Measurements from ENCODE around the gene TRAF4. TPM values are rescaled to one million over a fixed set of nuclear protein-coding genes. Genes with fewer than 3 reads are reported as not detected.
A peak's percentile ranks its signal among the peaks of the same experiment; 100 is the strongest.
"Not testable (repeated sequence)": the region's sequence is repeated elsewhere in the genome, so short reads cannot be mapped to it uniquely, and the experiment has no call there.

Gene TRAF4
- total RNA-seq, 2 donors from 2014 or later, result 116 to 136 TPM

DNA sequence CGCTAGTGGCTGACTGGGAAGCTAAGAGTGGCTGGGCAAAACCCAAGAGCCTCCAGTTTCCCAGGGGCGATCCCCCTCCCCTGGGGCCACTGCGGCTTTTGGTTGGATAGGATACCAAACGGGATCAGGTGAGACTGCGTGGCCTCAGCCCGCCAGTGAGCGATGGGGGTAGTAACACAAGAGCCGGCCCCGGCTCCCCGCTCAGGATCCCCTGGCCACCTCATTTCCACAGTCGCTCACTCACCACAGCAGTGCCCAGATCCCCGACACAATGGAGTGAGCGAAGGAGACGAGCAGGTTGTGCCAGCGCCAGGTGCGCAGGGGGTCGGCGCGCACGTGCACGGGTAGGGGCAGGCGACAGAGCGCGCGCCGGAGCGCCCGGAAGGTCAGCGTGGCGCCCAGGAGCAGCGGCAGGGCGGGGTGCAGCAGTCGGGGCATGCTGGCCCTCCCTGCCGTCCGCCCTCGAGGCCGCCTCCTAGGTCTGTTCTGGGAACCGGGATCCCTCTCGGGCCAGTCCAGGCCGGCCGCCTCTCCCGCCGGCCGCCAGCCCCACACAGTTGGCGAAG lies 18.1 kb upstream of the TRAF4 start:
- intact Hi-C loops (cut with DNase I, micrococcal nuclease), result no loop called here
- peak; percentile 70 to 76 for DNase-seq
- peak; percentile 28 for ATAC-seq

DNA sequence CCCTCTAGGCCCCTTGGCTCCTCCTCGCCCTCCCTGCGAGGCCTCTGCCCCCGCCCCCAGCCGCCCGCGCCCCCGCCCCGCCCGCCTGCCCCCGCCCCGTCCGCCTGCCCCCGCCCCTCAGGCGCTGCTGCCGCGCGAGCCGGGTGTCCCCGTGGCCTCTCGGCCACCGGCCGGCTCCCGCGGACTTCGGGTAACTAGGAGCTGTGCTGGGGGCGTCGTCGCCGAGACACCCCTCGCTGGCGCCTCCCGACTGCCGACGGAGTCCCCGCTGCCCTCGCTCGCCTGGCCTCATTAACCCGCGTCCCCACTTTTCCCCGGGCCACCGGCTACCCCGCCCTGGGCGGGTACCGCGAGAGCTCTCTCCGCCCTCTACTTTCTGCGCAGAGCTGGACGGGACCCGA lies 17.6 kb upstream of the TRAF4 start, which contains the start of gene TLCD1:
Gene TLCD1 (minus strand): TSS at position 8 of the 401 bp plus-strand sequence. CDS start 136 bp downstream, outside the sequence.
- intact Hi-C loops (cut with DNase I, micrococcal nuclease), result no loop called here
- peak; percentile 81 to 86 for DNase-seq
- ATAC-seq, result peak; percentile 29

DNA sequence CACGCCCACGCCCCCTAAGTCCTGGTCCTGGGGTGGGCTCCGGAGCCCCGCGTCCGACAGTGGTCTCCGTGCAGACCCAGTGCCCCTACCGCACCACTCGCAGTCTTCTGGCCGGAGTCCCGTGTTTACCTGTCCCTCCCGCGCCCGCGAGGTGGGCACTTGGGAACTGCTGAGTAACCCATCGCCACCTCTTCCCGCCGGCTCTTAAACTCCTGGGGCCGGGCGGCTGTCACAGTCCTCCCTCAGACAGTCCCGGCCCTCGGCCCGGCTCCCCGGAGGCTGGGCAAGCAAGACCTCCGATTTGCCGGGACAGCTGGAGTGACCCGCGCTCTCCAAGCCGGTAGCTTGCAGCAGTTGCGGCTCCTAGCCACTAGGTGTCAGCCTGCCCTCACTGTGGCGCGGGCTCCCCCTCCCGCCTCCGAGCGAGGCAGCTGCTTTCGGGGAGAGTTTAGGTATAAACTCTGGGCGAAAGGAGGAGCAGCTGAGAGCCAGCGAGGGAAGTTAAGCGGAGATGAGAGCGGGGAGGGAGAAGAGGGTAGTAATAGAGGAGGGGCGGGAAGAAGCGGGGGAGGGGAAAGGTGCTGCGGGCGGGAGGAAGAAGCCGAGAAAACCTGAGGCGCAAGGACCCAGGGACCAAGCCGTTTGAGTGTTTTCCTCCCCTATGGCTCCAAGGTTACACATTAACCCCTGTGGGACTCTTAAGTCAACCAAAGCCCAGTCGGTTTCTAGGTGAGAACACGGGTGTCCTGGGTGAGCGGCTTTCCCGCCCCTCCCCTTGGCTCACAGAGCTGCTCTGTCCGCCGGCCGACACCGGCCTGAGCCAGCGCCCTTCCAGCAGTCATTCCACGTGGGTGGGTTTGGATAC lies 17.0 kb upstream of the TRAF4 start:
- intact Hi-C loops (cut with DNase I, micrococcal nuclease), result no loop called here
- DNase-seq, result peak; percentile 92 to 95
- peak; percentile 48 for ATAC-seq

DNA sequence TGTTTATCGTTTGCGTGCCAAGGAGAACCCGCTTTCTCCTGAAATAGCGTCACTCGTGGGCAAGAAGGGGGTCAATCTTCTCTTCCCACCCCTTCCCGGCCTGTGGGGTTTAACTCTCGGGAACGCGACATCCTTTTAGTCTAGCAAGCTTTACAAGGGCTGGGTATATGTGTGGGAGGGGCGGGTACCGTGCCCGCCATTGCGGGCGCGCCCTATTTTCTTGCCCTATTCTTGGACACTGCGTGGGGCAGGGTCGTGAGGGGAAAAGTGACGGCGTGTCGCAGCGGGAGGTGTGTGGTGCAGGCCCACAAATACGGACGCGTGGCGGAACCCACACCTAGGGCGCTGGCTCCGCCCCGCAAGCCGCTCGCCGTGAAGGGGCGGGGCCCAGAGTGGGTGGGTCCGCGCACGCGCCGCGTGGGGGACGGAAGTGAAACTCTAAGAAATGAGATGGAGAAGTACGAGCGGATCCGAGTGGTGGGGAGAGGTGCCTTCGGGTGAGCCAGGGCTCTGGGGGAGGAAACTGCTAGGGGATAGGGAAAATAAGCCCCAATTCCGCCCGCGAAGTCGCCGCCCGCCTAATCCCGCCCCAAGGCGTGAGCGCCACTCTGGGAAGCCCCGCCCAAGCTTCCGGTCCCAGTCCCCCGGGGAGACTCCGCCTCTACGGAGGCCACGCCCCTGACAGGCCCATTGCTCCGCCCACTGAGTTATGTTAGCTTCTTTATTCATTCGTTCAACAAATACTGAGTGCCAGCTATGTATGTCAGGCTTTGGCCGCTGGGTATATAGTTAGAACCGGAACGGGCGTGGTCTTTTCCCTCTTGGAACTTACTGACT lies 15.2 kb upstream of the TRAF4 start, which contains the start of gene NEK8:
Gene NEK8 (plus strand): TSS at position 425 of the 837 bp plus-strand sequence. CDS start 26 bp downstream, at position 451.
- DNase-seq, result peak; percentile 96 to 99
- ATAC-seq, result peak; percentile 63
- intact Hi-C loops (cut with DNase I, micrococcal nuclease), result no loop called here

DNA sequence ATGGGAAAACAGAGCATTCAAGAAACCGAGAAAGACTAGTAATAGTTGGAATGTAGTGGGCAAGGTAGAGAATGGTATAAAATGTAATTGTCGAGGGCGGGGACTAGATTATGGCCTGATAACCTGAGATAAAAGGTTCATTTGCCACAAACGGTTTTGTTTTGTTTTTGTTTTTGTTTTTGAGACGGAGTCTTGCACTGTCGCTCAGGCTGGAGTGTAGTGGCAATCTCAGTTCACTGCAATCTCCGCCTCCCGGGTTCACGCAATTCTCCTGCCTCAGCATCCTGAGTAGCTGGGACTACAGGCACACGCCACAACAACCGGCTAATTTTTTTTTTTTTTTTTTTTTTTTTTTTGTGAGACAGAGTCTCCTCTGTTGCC lies 13.9 kb upstream of the TRAF4 start:
- ATAC-seq (no peak), DNase-seq (no peak)
- intact Hi-C loops (cut with DNase I, micrococcal nuclease), result no loop called here

DNA sequence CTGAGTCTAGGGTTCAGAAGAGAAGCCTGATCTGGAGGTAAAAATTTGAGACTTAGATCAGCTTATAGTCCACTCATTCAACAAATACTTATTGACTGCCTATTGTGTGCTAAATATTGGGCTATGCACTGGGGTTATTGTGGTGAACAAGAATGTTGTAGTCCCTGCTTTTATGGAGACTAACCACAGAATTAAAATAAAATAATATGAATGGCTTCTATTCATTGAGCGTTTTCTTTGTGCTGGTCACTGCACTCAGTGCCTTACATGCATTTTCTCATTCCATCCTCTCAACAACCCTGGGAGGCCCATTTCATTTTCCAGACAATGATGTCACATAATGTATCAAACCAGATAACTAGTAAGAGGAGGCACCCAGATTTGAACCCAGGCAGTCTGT lies 10.5 kb upstream of the TRAF4 start:
- no peak for ATAC-seq

DNA sequence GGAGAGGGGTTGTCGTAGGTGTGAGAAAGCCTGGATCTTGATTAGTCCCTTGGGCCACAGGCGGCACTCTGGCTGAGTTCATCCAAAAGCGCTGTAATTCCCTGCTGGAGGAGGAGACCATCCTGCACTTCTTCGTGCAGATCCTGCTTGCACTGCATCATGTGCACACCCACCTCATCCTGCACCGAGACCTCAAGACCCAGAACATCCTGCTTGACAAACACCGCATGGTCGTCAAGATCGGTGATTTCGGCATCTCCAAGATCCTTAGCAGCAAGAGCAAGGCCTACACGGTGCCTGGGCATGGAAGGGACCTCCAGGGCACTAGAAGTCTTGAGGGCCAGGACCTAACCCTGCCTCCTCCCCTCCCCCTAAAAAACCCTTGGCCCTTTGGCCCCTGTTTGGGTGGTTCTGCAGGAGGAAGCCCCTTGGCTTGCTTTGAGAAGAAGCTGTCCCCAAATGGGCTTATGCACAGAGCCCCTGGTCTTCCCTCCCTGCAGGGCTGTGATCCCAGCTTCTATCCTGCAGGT lies 9.0 kb upstream of the TRAF4 start:
- ATAC-seq (no peak), DNase-seq (no peak)
- intact Hi-C loops (cut with DNase I, micrococcal nuclease), result no loop called here

More for the DNA sequence above, 10.5 kb upstream of the TRAF4 start:
- intact Hi-C loops (cut with DNase I, micrococcal nuclease), result no loop called here
- DNase-seq, result no peak

DNA sequence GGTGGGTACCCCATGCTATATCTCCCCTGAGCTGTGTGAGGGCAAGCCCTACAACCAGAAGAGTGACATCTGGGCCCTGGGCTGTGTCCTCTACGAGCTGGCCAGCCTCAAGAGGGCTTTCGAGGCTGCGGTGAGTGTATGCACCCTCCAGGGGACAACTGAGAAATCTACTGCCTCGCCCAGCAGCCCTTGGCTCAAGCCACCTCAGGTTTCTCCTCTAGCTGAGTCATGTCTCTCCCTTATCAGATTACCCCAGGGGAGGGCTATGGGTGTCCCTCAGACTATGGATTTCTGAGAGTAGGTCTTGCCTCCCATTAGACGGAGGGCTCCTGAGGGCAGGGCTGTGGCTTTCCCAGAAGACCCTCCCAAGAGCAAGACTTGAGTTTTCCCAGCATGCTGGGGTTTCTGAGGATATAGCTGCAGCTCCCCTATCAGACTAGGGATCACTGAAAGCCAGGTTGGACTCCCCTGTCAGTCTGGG lies 8.5 kb upstream of the TRAF4 start:
- intact Hi-C loops (cut with DNase I, micrococcal nuclease), result no loop called here
- ATAC-seq (no peak), DNase-seq (no peak)

DNA sequence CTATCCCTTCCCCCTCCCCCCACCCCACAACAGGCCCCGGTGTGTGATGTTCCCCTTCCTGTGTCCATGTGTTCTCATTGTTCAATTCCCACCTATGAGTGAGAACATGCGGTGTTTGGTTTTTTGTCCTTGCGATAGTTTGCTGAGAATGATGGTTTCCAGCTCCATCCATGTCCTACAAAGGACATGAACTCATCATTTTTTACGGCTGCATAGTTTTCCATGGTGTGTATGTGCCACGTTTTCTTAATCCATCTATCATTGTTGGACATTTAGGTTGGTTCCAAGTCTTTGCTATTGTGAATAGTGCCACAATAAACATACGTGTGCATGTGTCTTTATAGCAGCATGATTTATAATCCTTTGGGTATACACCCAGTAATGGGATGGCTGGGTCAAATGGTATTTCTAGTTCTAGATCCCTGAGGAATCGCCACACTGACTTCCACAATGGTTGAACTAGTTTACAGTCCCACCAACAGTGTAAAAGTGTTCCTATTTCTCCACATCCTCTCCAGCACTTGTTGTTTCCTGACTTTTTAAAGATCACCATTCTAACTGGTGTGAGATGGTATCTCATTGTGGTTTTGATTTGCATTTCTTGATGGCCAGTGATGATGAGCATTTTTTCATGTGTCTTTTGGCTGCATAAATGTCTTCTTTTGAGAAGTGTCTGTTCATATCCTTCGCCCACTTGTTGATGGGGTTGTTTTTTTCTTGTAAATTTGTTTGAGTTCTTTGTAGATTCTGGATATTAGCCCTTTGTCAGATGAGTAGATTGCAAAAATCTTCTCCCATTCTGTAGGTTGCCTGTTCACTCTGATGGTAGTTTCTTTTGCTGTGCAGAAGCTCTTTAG lies 7.7 kb upstream of the TRAF4 start:
- DNase-seq; intact Hi-C loops (cut with DNase I, micrococcal nuclease); ATAC-seq: not testable (repeated sequence)

DNA sequence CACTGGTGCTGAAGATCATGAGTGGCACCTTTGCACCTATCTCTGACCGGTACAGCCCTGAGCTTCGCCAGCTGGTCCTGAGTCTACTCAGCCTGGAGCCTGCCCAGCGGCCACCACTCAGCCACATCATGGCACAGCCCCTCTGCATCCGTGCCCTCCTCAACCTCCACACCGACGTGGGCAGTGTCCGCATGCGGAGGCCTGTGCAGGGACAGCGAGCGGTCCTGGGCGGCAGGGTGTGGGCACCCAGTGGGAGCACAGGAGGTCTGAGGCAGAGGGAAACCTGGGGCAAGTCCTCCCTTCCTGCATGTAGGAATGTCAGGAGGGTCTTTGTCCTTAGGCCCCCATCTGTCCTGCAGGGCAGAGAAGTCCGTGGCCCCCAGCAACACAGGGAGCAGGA lies 6.5 kb upstream of the TRAF4 start:
- DNase-seq (no peak), ATAC-seq (no peak)
- intact Hi-C loops (cut with DNase I, micrococcal nuclease), result no loop called here

DNA sequence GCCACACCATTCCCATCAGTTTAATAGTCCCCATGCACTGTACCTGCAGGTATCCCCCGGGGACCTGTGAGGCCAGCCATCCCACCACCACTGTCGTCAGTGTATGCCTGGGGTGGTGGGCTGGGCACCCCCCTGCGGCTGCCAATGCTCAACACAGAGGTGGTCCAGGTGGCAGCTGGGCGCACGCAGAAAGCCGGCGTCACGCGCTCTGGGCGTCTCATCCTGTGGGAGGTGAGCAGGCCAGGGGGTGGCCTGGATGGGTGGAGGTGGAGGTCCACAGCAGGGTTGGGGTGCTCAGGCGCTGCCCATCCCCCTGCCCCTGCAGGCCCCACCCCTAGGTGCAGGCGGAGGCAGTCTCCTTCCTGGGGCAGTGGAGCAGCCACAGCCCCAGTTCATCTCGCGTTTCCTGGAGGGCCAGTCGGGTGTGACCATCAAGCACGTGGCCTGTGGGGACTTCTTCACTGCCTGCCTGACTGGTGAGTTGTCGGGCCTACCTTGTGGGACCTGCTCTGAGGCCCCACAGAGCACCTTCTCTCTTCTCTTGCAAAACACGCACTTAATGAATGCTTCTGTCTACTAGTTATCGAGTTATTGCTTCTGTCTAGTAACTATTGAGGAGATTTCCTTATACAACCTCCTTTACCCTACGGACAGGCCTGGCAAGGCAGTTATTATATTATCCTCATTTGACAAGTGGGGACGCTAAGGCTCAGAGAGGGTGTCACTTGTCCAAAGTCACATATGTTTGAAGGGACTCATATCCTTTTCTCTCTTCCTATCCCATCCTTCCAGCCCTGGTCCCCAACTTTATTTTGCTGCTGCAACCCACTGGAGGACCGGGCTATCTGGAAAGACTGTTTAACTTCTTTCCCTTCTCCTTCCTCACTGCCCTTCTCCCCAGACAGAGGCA lies 5.8 kb upstream of the TRAF4 start:
- ATAC-seq (peak; percentile 85), DNase-seq (peak; percentile 71 to 72)
- intact Hi-C loops (cut with DNase I, micrococcal nuclease), result no loop called here

DNA sequence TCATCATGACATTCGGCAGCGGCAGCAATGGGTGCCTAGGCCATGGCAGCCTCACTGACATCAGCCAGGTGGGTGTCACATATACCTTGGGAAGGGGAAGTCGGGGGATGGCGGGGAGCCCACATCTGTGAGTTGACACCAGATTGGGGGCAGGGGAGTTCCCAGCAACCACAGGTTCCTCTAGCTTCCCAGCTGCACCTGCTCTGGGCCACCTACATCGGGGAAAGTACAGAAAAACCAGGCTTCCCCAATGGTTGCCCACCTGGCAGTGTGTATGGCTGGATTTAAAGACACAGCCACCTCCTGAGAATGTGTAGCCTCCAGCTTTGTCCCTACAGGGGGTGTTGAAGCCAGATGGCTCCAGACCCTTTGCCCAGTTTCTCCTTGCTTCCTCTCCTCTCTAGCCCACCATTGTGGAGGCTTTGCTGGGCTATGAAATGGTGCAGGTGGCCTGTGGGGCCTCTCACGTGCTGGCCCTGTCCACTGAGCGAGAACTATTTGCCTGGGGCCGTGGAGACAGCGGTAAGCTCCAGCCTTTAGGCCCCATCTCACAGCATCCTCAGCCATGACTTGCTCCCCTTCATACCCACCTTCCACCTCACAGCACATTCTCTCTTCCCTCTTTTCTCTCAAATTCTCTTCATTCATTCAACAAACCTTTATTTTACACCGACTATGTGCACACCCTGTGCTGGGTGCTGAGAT lies 5.0 kb upstream of the TRAF4 start:
- ATAC-seq, result no peak
- DNase-seq, result peak in 1 of 2 donors; percentile 42
- intact Hi-C loops (cut with DNase I, micrococcal nuclease), result no loop called here

DNA sequence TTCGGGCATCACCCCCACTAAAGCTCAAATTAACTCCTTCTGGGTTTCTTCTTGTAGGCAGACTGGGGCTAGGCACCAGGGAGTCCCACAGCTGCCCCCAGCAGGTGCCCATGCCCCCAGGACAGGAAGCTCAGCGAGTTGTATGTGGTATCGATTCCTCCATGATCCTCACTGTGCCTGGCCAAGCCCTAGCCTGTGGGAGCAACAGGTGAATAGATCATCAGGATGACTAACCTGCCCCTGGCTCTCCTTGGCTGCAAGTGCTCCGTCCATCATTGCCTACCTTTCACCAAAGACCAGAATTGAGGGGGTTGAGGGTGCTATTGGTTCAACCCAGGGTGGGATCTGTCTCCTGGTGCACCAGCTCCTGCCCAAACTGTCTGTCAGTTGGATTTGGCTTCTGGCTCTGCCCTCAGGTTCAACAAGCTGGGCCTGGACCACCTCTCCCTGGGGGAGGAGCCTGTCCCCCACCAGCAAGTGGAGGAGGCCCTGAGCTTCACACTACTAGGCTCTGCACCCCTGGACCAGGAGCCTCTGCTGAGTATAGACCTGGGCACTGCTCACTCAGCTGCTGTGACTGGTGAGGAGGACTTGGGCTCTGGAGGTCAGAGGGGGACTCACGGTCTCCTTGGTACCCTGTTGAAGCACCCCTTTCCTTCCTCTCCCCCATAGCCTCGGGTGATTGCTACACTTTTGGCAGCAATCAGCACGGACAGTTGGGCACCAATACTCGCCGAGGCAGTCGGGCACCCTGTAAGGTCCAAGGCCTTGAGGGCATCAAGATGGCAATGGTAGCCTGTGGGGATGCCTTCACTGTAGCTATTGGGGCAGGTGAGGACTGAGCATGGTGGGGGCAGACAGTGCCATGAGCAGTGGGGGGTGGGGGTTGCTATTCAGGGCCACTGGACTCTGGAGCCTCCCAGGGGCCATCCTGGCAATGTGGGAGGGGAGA lies 3.1 kb upstream of the TRAF4 start:
- DNase-seq (no peak), ATAC-seq (no peak)
- intact Hi-C loops (cut with DNase I, micrococcal nuclease), result no loop called here

DNA sequence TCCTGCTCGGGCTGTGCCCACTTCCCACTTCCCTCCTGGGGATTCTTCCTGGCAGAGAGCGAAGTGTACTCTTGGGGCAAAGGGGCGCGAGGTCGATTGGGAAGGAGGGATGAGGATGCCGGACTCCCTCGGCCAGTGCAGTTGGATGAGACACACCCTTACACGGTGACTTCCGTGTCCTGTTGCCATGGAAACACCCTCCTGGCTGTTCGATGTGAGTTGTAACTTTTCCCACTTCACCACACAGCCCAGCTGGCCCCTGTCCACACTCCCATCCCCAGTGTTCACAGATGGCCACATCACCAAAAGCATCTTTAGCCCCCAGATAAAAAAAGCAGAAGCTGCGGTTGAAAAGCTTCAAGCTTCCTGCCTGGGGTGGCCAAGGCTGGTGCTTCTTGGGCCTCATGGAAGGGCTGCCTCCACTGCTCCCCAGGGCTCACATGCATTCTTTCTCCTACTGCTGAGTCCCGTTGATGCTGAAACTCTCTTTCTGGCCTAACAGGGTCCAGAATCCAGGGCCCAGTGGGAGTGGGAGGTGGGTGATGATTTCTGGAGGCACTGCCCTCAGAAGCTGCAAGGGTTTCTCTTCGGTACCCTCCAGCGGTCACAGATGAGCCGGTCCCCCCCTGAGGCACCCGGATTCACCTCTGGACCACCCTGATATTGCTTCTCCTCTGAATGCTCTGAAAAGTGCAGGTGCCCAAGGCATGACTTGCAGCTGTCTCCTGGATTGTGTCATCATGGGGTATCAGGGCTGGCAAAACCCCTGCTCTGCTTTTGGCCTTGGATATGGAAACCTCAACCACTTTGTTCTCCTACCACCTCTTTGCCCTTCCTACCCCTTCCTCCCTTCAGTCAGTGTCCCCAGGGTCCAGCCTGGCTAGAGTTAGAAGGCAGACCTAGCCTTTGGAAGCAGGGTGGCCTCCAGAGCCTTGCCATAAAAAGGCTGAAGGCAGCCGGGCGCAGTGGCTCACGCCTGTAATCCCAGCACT lies 2.2 kb upstream of the TRAF4 start:
- DNase-seq (peak; percentile 47 to 71), ATAC-seq (no peak)
- intact Hi-C loops (cut with DNase I, micrococcal nuclease), result no loop called here
